Measurements from ENCODE around the gene TRNP1. TPM values are rescaled to one million over a fixed set of nuclear protein-coding genes. Genes with fewer than 3 reads are reported as not detected.
"Not testable (repeated sequence)": the region's sequence is repeated elsewhere in the genome, so short reads cannot be mapped to it uniquely, and the experiment has no call there.

Gene TRNP1, protein sequence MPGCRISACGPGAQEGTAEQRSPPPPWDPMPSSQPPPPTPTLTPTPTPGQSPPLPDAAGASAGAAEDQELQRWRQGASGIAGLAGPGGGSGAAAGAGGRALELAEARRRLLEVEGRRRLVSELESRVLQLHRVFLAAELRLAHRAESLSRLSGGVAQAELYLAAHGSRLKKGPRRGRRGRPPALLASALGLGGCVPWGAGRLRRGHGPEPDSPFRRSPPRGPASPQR
- polyA plus RNA-seq (2011; rRNA removed) (68.9 and 75.4 TPM in 2 replicates), polyA minus RNA-seq (2011; rRNA and poly(A)+ RNA removed) (20.7 and 33.8 TPM in 2 replicates)

DNA sequence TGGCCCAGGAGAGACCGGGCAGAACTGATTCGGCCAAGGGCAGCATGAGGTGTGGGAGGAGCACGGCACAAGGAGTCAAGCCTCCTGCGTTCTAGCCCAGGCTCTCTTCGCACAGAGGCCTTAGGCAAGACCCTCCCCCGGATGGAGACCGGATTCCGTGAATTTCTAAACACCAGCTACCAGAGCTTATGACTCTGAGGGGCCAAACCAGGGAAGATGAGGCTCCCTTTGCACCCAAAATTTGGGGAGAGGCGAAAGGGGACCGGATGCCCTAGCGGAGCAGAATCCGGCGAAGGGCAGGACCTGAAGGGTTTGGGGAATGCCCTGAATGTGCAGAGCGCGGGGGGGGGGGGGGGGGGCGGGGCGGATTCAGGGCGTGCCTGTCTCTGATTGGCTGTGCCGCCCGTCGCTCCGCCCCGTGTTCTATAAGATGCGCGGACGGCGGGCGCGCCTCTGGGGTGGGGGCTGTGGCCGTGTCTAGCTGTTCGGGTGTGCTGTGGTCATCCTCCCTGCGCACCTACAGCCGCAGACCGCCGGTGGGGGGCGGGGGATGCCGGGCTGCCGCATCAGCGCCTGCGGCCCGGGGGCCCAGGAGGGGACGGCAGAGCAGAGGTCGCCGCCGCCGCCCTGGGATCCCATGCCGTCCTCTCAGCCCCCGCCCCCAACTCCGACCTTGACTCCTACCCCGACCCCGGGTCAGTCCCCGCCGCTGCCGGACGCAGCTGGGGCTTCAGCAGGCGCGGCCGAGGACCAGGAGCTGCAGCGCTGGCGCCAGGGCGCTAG is at the start of gene TRNP1:
Gene TRNP1 (plus strand): TSS at position 456 of the 783 bp plus-strand sequence. CDS start 95 bp downstream, at position 551.
- no peak for DNase-seq (ENCODE audit: low read depth)
- ChIA-PET POLR2A (interaction anchor here (0.6 kb wide), 1 partner anchor 216 kb away, joined by 5 read pairs; no protein-coding TSS in a partner anchor), CTCF (interaction anchor here (0.7 to 9.9 kb wide), 9 partner anchors 12 to 109 kb away, joined by 3 to 109 read pairs (median 4); partner anchors contain the start of gene GPN2)
- TF ChIP-seq, protein P1, sequence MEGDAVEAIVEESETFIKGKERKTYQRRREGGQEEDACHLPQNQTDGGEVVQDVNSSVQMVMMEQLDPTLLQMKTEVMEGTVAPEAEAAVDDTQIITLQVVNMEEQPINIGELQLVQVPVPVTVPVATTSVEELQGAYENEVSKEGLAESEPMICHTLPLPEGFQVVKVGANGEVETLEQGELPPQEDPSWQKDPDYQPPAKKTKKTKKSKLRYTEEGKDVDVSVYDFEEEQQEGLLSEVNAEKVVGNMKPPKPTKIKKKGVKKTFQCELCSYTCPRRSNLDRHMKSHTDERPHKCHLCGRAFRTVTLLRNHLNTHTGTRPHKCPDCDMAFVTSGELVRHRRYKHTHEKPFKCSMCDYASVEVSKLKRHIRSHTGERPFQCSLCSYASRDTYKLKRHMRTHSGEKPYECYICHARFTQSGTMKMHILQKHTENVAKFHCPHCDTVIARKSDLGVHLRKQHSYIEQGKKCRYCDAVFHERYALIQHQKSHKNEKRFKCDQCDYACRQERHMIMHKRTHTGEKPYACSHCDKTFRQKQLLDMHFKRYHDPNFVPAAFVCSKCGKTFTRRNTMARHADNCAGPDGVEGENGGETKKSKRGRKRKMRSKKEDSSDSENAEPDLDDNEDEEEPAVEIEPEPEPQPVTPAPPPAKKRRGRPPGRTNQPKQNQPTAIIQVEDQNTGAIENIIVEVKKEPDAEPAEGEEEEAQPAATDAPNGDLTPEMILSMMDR (IDR thresholded peaks at IDR 0.05; ENCODE audit: insufficient read depth, low read depth, low read length): no peak
- Histone ChIP-seq H3K27me3 (ENCODE audit: control insufficient read depth, insufficient read depth, low read length) (no peaks in the 10 kb centered on the region), H3K4me3 (ENCODE audit: low read depth, low read length) (peak within 1 kb of the TSS; percentile 70), H3K36me3 (ENCODE audit: control insufficient read depth, insufficient read depth, low read length) (no peaks in the 10 kb centered on the region)

DNA sequence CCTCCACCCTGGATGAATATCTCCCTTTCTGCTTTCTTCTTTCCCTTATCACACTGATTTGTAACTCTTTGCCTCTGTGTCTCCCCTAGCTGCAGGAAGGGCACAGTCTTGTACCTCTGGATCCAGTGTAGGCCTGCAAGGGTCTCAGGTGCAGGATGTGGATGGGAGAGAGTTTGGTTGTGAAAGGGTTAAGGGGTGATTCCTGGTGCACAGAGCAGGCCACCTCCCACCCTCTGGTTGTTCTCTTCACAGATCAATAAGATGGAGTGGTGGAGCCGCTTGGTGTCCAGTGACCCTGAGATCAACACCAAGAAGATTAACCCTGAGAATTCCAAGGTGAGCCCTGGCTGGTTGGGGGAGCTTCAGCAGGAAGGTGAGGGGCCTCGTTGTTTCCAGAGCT is 48.4 kb upstream of the TRNP1 start:
- Histone ChIP-seq H3K27me3 (ENCODE audit: control insufficient read depth, insufficient read depth, low read length) (no peaks in the 10 kb centered on the region), H3K4me3 (ENCODE audit: low read depth, low read length) (no peak overlapping the region), H3K36me3 (ENCODE audit: control insufficient read depth, insufficient read depth, low read length) (peaks cover 28% of the 10 kb centered on the region)
- ChIA-PET CTCF (no interaction called here), POLR2A (no interaction called here)
- DNase-seq (ENCODE audit: low read depth): no peak
- TF ChIP-seq, protein P1 (IDR thresholded peaks at IDR 0.05; ENCODE audit: insufficient read depth, low read depth, low read length): no peak

DNA sequence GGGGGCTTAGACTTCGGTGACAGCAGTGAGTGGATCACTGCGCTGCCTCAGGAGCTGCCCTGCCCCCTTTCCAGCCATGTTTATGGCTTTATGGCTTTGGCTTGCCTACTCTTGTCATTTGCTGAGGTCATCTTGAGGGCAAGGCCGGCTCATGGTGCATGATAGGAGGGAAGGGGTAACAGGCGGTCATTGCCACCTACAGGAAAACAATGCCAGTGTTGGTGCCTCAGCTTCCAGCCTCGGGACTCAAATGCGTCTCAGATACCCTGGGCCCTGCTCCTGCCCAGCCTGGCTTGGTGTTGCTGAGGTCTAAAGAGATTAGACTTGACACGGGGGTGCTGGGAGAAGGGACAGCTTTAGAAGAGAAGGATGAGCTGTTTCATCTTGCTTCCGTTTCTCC is 47.8 kb upstream of the TRNP1 start:
- CTCF ChIA-PET: no interaction called here
- Histone ChIP-seq H3K36me3 (ENCODE audit: control insufficient read depth, insufficient read depth, low read length) (peaks cover 28% of the 10 kb centered on the region), H3K27me3 (ENCODE audit: control insufficient read depth, insufficient read depth, low read length) (no peaks in the 10 kb centered on the region), H3K4me3 (ENCODE audit: low read depth, low read length) (no peak overlapping the region)
- TF ChIP-seq, protein P1 (IDR thresholded peaks at IDR 0.05; ENCODE audit: insufficient read depth, low read depth, low read length): no peak
- POLR2A ChIA-PET: no interaction called here
- DNase-seq (ENCODE audit: low read depth): no peak

DNA sequence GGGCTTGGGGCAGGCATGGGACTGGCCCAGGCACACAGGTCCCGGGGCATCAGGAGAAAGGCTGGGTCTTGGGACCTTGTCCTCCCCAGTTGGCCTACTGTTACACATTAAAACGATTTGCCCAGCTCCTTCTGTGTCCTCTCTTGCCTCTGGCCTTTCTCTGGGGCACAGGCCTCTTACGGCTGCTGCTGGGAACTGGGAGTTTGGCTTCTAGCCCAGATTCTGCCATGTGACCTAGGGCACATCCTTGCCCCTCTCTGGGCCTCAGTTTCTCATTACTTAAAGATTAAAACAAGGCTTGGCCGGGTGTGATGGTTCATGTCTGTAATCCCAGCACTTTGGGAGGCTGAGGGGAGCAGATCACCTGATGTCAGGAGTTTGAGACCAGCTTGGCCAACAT is 47.2 kb upstream of the TRNP1 start:
- Histone ChIP-seq H3K4me3 (ENCODE audit: low read depth, low read length) (no peak overlapping the region), H3K36me3 (ENCODE audit: control insufficient read depth, insufficient read depth, low read length) (peaks cover 28% of the 10 kb centered on the region), H3K27me3 (ENCODE audit: control insufficient read depth, insufficient read depth, low read length) (no peaks in the 10 kb centered on the region)
- no peak for DNase-seq (ENCODE audit: low read depth)
- CTCF ChIA-PET: interaction anchor here (2.0 kb wide), 1 partner anchor 15 kb away, joined by 5 read pairs; no protein-coding TSS in a partner anchor
- TF ChIP-seq, protein P1 (IDR thresholded peaks at IDR 0.05; ENCODE audit: insufficient read depth, low read depth, low read length): no peak
- POLR2A ChIA-PET: no interaction called here

DNA sequence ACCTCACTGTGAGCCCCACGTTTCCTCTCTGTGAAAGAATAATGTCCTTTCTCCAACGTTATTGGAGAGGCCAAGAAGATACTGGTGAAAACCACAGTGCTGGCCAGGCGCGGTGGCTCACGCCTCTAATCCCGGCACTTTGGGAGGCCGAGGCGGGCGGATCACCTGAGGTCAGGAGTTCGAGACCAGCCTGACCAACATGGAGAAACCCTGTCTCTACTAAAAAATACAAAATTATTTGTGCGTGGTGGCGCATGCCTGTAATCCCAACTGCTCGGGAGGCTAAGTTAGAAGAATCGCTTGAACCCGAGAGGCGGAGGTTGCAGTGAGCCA is 44.8 kb upstream of the TRNP1 start:
- H3K4me3 ChIP-seq (ENCODE audit: low read depth, low read length); DNase-seq (ENCODE audit: low read depth); H3K27me3 ChIP-seq (ENCODE audit: control insufficient read depth, insufficient read depth, low read length); CTCF ChIA-PET; POLR2A ChIA-PET: not testable (repeated sequence)
- H3K36me3 ChIP-seq (ENCODE audit: control insufficient read depth, insufficient read depth, low read length): peaks cover 11% of the 10 kb centered on the region

All from BJ (cell line).